Mucosa of descending colon (tissue), 3 donors: ENCODE results near the gene SLC39A8. TPM values are rescaled to one million over a fixed set of nuclear protein-coding genes. Genes with fewer than 3 reads are reported as not detected.

Experiments
- ATAC-seq: fragments of 200-7000 bp; cut with Tn5 transposase; one replicate; pipeline ENCODE4 v1.9.1; 2020; ENCODE audit warnings: mild to moderate bottlenecking, moderate library complexity
- DNase-seq, 3 donors: peaks; one replicate each; pipeline ENCODE4 v3.0.0-alpha.2; 2020
- H3K36me3 ChIP-seq: fragments of 200-600 bp; one replicate; pipeline ENCODE4 v1.8.0; 2021; ENCODE audit warnings: low read depth, mild to moderate bottlenecking
- H3K4me1 ChIP-seq: fragments of 200-600 bp; one replicate; pipeline ENCODE4 v1.8.0; 2021; ENCODE audit warnings: low read depth, mild to moderate bottlenecking
- H3K4me3 ChIP-seq: fragments of 200-600 bp; one replicate; pipeline ENCODE4 v1.8.0; 2021; ENCODE audit warnings: mild to moderate bottlenecking
- H3K9me3 ChIP-seq: fragments of 200-600 bp; one replicate; pipeline ENCODE4 v1.8.0; 2021; ENCODE audit warnings: mild to moderate bottlenecking
- CTCF ChIP-seq: fragments of 200-600 bp; IDR thresholded peaks from one replicate; pipeline ENCODE4 v1.8.0; 2022; ENCODE audit warnings: antibody characterized with exemption, mild to moderate bottlenecking
- intact Hi-C, 2 donors: fragments of 100-400 bp; cut with DNase I in 1 of 2; cut with micrococcal nuclease in 1 of 2; formaldehyde crosslinking; loops; one replicate each; pipeline versions ENCODE4 v1.11.0 to v1.11.1; 2022; cut with DNase I, micrococcal nuclease
- total RNA-seq, 3 donors: library from RNA; stranded (reverse); fragmentation: NEBNext Ultra II Directional in 2 of 3; extraction: Animal tissue kit (Norgen Biotek cat#: 25700) in 2 of 3; gene quantifications; one replicate each; pipeline versions ENCODE4 v1.2.1 to v1.2.4, GENCODE V29; 2021 to 2023
- donor health status: DM: no; HTN: no; CAD: no; lungs with moderate emphysema.
- donor health status: DM: no; HTN: no; CAD: no.
- donor health status: DM: no; HTN: yes; CAD: no.

The SLC39A8 gene
- total RNA-seq, 3 donors from 2014 or later = 35.1 to 121 (median 83.5) TPM

DNA sequence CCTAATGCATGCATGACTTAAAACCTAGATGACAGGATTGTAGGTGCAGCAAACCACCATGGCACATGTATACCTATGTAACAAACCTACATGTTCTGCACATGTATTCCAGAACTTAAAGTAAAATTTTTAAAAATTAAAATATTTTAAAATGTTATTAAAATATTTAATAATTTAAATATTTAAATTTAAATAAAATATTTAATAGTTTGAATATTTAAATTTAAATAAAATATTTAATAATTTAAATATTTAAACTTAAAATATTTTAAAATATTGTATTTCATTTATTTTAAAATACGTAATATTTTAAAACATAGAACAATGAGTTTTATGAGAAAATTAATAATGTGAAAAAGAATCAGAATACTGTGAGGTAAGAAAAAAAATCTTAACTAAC lies 117.9 kb downstream of the SLC39A8 start:
- H3K9me3 ChIP-seq = peaks cover 7% of the 10 kb centered on the region
- ATAC-seq (no peak), DNase-seq (no peak)
- no peak for TF ChIP-seq CTCF
- intact Hi-C loops = no loop called here
- no peaks in the 10 kb centered on the region for H3K36me3 ChIP-seq
- H3K4me1 ChIP-seq = no peaks in the 10 kb centered on the region
- H3K4me3 ChIP-seq = no peak overlapping the region

GRCh38 chr4:102223461-102223860 lies 121.8 kb downstream of the SLC39A8 start:
- intact Hi-C loops = no loop called here
- no peak for ATAC-seq
- no peak for TF ChIP-seq CTCF

DNA sequence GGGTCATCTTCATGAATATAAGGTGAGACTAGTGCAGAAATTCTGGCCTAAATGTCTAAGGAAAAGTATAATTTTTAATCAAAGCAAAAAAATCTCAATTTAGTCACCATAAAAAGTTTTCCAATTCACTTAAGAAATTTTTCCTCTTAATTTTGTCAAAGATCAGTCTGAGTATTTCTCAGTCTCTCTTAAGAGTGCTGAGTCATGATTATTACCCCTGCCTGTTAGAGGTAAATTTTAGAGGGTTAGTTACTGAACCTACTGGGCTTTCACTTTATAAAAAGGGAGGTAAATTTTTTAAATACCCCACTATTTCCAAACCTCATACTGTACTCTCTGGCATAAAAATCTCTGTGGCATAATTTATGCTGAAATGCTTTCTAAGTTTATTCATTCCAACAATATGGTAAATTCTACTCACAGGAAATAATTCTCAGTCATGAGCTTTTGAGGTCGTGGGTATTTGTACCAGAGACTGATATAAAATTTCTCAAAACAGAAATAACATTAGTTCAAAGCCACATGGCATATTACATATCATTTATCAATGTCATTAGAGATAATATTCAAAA lies 122.4 kb downstream of the SLC39A8 start:
- TF ChIP-seq CTCF = no peak
- intact Hi-C loops = no loop called here
- Histone ChIP-seq H3K9me3 (peaks cover 3% of the 10 kb centered on the region), H3K36me3 (no peaks in the 10 kb centered on the region), H3K4me3 (no peak overlapping the region), H3K4me1 (no peaks in the 10 kb centered on the region)
- DNase-seq (no peak), ATAC-seq (no peak)

More at GRCh38 chr4:102223461-102223860, 121.8 kb downstream of the SLC39A8 start:
- H3K9me3 ChIP-seq = peaks cover 3% of the 10 kb centered on the region
- H3K4me1 ChIP-seq = no peaks in the 10 kb centered on the region
- no peak overlapping the region for H3K4me3 ChIP-seq
- no peaks in the 10 kb centered on the region for H3K36me3 ChIP-seq
- no peak for DNase-seq

GRCh38 chr4:102219129-102219528 lies 126.2 kb downstream of the SLC39A8 start:
- ATAC-seq (no peak), DNase-seq (no peak)
- Histone ChIP-seq H3K36me3 (no peaks in the 10 kb centered on the region), H3K4me3 (no peak overlapping the region), H3K9me3 (no peaks in the 10 kb centered on the region), H3K4me1 (no peaks in the 10 kb centered on the region)
- TF ChIP-seq CTCF = no peak
- intact Hi-C loops = no loop called here

DNA sequence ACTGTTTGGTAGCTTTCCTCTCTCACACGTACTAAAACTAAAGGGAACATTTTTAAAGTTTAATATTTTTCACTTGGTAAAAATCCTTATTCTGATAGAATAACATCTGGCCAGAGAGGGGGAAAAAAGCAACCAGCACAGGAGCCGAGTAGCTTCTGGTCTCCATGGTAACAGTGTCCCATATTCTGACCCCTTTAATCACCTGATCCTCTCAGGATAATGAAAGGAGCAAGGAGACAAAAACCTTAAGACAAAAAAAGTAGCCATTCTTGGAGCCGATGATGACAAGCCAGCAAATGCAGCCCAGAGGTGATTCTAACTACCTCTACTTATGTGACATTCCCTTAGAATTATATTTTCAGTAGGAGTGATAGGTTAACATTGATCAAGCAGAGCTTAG lies 126.6 kb downstream of the SLC39A8 start:
- Histone ChIP-seq H3K36me3 (no peaks in the 10 kb centered on the region), H3K9me3 (no peaks in the 10 kb centered on the region), H3K4me3 (no peak overlapping the region), H3K4me1 (no peaks in the 10 kb centered on the region)
- no peak for ATAC-seq
- no peak for DNase-seq
- intact Hi-C loops = no loop called here
- TF ChIP-seq CTCF = no peak
